ENCODE data around the gene DBF4B. TPM values are rescaled to one million over a fixed set of nuclear protein-coding genes. Genes with fewer than 3 reads are reported as not detected.
"Not testable (repeated sequence)": the region's sequence is repeated elsewhere in the genome, so short reads cannot be mapped to it uniquely, and the experiment has no call there.

The DBF4B gene
- total and polyA plus RNA-seq, 12 donors, result 2.2 to 8.0 (median 4.0) TPM

- Histone ChIP-seq H3K9me3 (no peaks in the 10 kb centered on the region), H3K27ac (no peak overlapping the region), H3K4me3 (no peak overlapping the region), H3K4me1 (peaks cover 0 to 7% (median 0%) of the 10 kb centered on the region in 9 donors), H3K36me3 (peaks cover 0 to 50% (median 7%) of the 10 kb centered on the region in 9 donors), H3K27me3 (no peaks in the 10 kb centered on the region)
- ATAC-seq (no peak), DNase-seq (no peak)
- intact Hi-C loops (cut with DNase I), result no loop called here
- 78 to 85% methylated on average over 1 of the region's 1 CpG for WGBS, 2 donors
- no peak for TF ChIP-seq CTCF (IDR thresholded peaks at IDR 0.05)
Measured at GRCh38 chr17:44745301-44745700, 36.8 kb downstream of the DBF4B start.

GRCh38 chr17:44745738-44746137 lies 37.3 kb downstream of the DBF4B start:
- H3K27ac ChIP-seq; DNase-seq; H3K4me1 ChIP-seq; intact Hi-C loops (cut with DNase I); H3K9me3 ChIP-seq; H3K27me3 ChIP-seq; ATAC-seq; H3K4me3 ChIP-seq: not testable (repeated sequence)
- H3K36me3 ChIP-seq, result peaks cover 0 to 51% (median 7%) of the 10 kb centered on the region in 9 donors
- WGBS, 2 donors, result 94 to 97% methylated on average over 5 of the region's 5 CpGs

- TF ChIP-seq CTCF (IDR thresholded peaks at IDR 0.05), result no peak
- H3K4me1 ChIP-seq, result peaks cover 0 to 9% (median 0%) of the 10 kb centered on the region in 9 donors
Measured at GRCh38 chr17:44747566-44747965, 39.1 kb downstream of the DBF4B start.

GRCh38 chr17:44749076-44749979 lies 40.9 kb downstream of the DBF4B start:
- Histone ChIP-seq H3K4me3 (peak overlapping the region in 6 of 10 donors; percentile 8 to 34 (median 27)), H3K4me1 (peaks cover 0 to 9% (median 0%) of the 10 kb centered on the region in 9 donors), H3K9me3 (no peaks in the 10 kb centered on the region), H3K27ac (peak overlapping the region in 1 of 10 donors; percentile 62), H3K27me3 (no peaks in the 10 kb centered on the region), H3K36me3 (peaks cover 0 to 34% (median 0%) of the 10 kb centered on the region in 9 donors)
- peak; percentile 7 to 72 (median 45) for ATAC-seq
- no peak for DNase-seq
- TF ChIP-seq CTCF (IDR thresholded peaks at IDR 0.05), result no peak
- intact Hi-C loops (cut with DNase I), result no loop called here
- WGBS, 2 donors, result 70 to 72% methylated on average over 19 of the region's 19 CpGs

More at GRCh38 chr17:44747566-44747965, 39.1 kb downstream of the DBF4B start:
- Histone ChIP-seq H3K4me3 (no peak overlapping the region), H3K9me3 (no peaks in the 10 kb centered on the region), H3K27ac (no peak overlapping the region), H3K36me3 (peaks cover 0 to 46% (median 0%) of the 10 kb centered on the region in 9 donors), H3K27me3 (no peaks in the 10 kb centered on the region)
- DNase-seq (no peak), ATAC-seq (no peak)
- intact Hi-C loops (cut with DNase I), result no loop called here

GRCh38 chr17:44749980-44750318 lies 41.5 kb downstream of the DBF4B start:
- H3K27me3 ChIP-seq, result no peaks in the 10 kb centered on the region
- H3K27ac ChIP-seq, result peak overlapping the region in 1 of 10 donors; percentile 62
- TF ChIP-seq CTCF (IDR thresholded peaks at IDR 0.05), result no peak
- ATAC-seq, result peak in 4 of 8 donors; percentile 18 to 36 (median 22)
- intact Hi-C loops (cut with DNase I), result no loop called here
- no peaks in the 10 kb centered on the region for H3K9me3 ChIP-seq
- no peak for DNase-seq
- 49 to 54% methylated on average over 9 of the region's 9 CpGs for WGBS, 2 donors
- peaks cover 0 to 34% (median 0%) of the 10 kb centered on the region in 9 donors for H3K36me3 ChIP-seq
- peak overlapping the region in 5 of 10 donors; percentile 18 to 34 (median 30) for H3K4me3 ChIP-seq
- H3K4me1 ChIP-seq, result peaks cover 0 to 9% (median 0%) of the 10 kb centered on the region in 9 donors

Data from heart right ventricle (tissue), 16 donors.